GM10266 (cell line): ENCODE results near the gene RASGRF2.

ENCODE experiments used
- DNase-seq: peaks from one replicate; pipeline ENCODE4 v3.0.0; 2012; ENCODE audit errors: extremely low spot score
- TF ChIP-seq, protein P1 (sequence below): IDR thresholded peaks from 2 replicates; pipeline ENCODE4 v1.5.1; 2012; ENCODE audit warnings: mild to moderate bottlenecking, low read depth; ENCODE audit not compliant: control insufficient read depth, insufficient read depth; ENCODE audit errors: missing control alignments

The RASGRF2 gene

DNA sequence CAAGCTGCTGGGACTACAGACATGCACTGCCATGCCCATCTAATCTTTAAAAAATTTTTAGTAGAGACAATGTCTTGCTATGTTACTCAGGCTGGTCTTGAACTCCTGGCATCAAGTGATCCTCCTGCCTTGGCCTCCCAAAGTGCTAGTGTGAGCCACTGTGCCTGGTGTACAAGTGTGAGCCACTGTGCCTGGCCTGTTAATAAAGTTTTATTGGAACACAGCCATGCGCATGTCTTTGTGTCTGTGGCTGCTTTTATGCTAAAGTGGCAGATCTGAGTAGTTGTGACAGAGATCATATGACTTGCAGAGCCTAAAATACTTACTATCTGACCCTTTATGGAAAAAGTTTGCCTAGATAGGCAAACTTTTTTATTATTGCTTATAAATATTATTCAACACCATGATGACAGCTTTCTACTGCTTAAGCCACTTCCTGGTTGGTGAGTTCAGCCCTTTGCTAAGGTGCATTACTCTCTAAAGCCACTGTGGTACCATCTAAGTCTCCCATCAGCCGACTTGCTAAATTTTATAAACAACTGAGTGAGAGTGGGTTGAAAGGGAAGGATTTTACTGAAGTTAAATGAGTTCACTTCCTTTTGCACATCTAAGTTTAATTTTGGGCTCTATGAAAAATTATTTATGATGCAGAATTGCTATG lies 133.5 kb downstream of the RASGRF2 start:
- TF ChIP-seq, protein P1, sequence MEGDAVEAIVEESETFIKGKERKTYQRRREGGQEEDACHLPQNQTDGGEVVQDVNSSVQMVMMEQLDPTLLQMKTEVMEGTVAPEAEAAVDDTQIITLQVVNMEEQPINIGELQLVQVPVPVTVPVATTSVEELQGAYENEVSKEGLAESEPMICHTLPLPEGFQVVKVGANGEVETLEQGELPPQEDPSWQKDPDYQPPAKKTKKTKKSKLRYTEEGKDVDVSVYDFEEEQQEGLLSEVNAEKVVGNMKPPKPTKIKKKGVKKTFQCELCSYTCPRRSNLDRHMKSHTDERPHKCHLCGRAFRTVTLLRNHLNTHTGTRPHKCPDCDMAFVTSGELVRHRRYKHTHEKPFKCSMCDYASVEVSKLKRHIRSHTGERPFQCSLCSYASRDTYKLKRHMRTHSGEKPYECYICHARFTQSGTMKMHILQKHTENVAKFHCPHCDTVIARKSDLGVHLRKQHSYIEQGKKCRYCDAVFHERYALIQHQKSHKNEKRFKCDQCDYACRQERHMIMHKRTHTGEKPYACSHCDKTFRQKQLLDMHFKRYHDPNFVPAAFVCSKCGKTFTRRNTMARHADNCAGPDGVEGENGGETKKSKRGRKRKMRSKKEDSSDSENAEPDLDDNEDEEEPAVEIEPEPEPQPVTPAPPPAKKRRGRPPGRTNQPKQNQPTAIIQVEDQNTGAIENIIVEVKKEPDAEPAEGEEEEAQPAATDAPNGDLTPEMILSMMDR = no peak
- DNase-seq = no peak

DNA sequence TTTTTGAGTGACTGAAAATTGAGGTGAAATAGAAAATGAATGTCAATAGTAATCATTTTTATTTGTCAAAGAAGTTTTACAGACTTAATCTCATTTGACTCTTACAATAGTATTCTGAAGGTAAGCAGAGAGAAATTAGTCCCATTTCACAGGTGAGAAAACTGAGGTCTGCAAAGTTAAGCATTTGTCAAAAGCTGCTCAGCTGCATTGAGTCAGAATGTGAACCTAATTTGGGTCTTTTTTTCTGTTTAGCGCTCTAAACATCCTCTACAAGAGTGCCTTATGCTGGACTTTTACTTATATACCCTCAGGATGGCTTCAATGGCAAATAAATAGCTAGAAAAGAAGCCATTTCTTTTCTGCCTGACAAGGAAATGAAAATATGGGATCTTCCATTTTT lies 135.7 kb downstream of the RASGRF2 start:
- no peak for DNase-seq
- TF ChIP-seq, protein P1 = no peak

- TF ChIP-seq, protein P1 = no peak
- no peak for DNase-seq
Observed at GRCh38 chr5:81097713-81098112, 137.6 kb downstream of the RASGRF2 start.

DNA sequence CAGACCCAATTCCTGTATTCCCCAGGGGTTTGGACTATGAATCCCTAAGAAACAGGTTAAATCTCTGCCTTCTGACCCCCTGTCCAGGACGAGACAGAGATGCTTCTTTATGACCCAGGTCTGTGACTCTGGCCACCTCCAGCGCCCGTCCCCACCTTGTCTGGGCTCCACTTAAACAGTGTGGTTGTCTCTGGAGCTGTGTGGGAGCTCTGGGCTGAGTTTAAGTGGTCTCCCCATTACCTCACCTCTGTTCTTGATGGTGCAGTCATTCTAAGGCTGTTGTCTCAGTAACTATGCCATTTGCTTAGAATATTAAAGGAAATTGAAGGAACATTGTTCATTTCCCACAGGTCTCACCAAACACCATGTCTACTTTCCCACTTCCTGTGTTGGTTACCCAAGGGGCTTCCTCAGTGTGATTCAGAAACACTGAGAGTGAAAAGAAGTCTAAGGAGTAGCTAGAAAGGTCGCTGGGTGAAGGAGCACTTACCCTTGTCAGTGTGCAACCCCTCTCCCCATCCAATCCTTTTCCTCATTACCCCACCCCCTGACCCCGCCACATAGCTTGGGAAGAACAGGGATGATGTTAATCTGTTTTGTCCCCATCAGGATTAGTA lies 145.2 kb downstream of the RASGRF2 start:
- no peak for DNase-seq

DNA sequence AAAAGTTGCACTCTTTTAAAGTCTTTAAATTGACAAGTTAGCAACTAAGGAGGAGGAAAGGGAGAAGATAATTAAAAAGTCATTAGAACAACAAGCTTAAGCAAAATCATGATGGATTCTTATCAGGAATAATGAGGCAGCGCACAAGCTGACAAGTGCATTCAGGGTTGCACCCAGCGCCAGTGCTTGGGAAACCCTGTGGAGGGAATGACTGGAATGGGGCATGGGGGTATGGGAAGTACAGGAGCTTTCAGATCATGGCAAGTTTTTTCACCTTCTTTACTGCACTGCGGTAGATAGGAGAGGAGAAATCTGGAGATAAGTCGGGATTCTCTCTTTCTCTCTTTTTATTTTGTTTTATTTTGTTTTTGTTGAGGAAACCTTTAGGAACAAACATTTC lies 155.1 kb downstream of the RASGRF2 start:
- TF ChIP-seq, protein P1 = no peak
- no peak for DNase-seq

More for the DNA sequence above, 145.2 kb downstream of the RASGRF2 start:
- TF ChIP-seq, protein P1 = no peak

GRCh38 chr5:81117566-81117965 lies 157.4 kb downstream of the RASGRF2 start:
- DNase-seq = no peak
- TF ChIP-seq, protein P1 = no peak

DNA sequence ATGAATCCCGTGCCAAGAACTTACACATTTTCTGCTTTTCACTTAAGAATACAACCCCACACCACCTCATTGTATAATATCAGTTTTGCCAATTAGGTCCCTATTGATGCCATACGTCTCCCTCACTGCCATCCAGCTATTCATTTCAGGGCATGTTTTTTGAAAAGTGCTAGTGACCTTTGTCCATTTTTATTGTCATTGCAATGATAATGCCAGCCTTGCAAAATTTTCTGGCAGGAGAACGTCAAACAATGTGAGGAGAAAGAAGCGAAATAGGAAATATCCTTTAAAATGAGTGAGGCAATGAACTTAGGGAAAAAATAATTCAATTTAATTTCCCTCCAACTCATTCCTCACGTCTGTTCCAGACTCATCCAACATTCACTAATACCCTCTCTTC lies 161.1 kb downstream of the RASGRF2 start:
- no peak for DNase-seq
- TF ChIP-seq, protein P1 = no peak
